ENCODE results near the gene SSTR4.

Gene SSTR4

GRCh38 chr20:23086931-23087411 is 51.9 kb downstream of the SSTR4 start:
- no peak for DNase-seq (ENCODE audit: low read depth)

- DNase-seq (ENCODE audit: low read depth), result no peak
Measured at GRCh38 chr20:23087587-23088251, 52.6 kb downstream of the SSTR4 start.
